NCI-H1930 (cell line): Measurements from ENCODE around the gene LTBP1.

Experiments
- DNase-seq, 2 experiments: peaks; one replicate each; lab custom pipeline; 2025; lab: John Stamatoyannopoulos, UW

Gene LTBP1

GRCh38 chr2:33077311-33077710, 130.6 kb downstream of the LTBP1 start:
- no peak for DNase-seq

- no peak for DNase-seq
Measured at GRCh38 chr2:33077844-33078243, 131.1 kb downstream of the LTBP1 start.

- DNase-seq = no peak
Measured at GRCh38 chr2:33081691-33082090, 134.9 kb downstream of the LTBP1 start.

GRCh38 chr2:33083699-33084387, 137.1 kb downstream of the LTBP1 start:
- DNase-seq = no peak

- DNase-seq = no peak
Measured at GRCh38 chr2:33084433-33084832, 137.7 kb downstream of the LTBP1 start.

GRCh38 chr2:33085646-33086045, 138.9 kb downstream of the LTBP1 start:
- no peak for DNase-seq

- DNase-seq = no peak
Measured at GRCh38 chr2:33086400-33087015, 139.8 kb downstream of the LTBP1 start.

GRCh38 chr2:33090553-33091134, 143.9 kb downstream of the LTBP1 start:
- DNase-seq = no peak

- DNase-seq = no peak
Measured at GRCh38 chr2:33091541-33092123, 144.9 kb downstream of the LTBP1 start.

GRCh38 chr2:33093283-33093993, 146.7 kb downstream of the LTBP1 start:
- DNase-seq = no peak

GRCh38 chr2:33094303-33094702, 147.6 kb downstream of the LTBP1 start:
- DNase-seq = no peak

- no peak for DNase-seq
Measured at GRCh38 chr2:33099989-33100388, 153.2 kb downstream of the LTBP1 start.

GRCh38 chr2:33100921-33101320, 154.2 kb downstream of the LTBP1 start:
- DNase-seq = no peak

GRCh38 chr2:33104052-33104623, 157.4 kb downstream of the LTBP1 start:
- DNase-seq = no peak

- DNase-seq = no peak
Measured at GRCh38 chr2:33104726-33105125, 158.0 kb downstream of the LTBP1 start.

- no peak for DNase-seq
Measured at GRCh38 chr2:33106115-33106514, 159.4 kb downstream of the LTBP1 start.

- DNase-seq = no peak
Measured at GRCh38 chr2:33107690-33108482, 161.1 kb downstream of the LTBP1 start.

- DNase-seq = no peak
Measured at GRCh38 chr2:33108483-33109443, 162.0 kb downstream of the LTBP1 start.

GRCh38 chr2:33110461-33110860, 163.7 kb downstream of the LTBP1 start:
- no peak for DNase-seq

- no peak for DNase-seq
Measured at GRCh38 chr2:33111002-33111446, 164.3 kb downstream of the LTBP1 start.
